Mesodermal cell (in vitro differentiated cells): ENCODE results near the gene TMPRSS4.

ENCODE experiments used
- H3K27ac ChIP-seq: 2 replicates; pipeline ENCODE4 v1.7.0; 2013; ENCODE audit warnings: mild to moderate bottlenecking, low read depth, low read length, moderate library complexity; ENCODE audit not compliant: severe bottlenecking
- H3K36me3 ChIP-seq: 2 replicates; pipeline ENCODE4 v1.7.1; 2013; ENCODE audit warnings: mild to moderate bottlenecking, low read length, moderate library complexity; ENCODE audit not compliant: control insufficient read depth, insufficient read depth
- H3K4me1 ChIP-seq: one replicate; pipeline ENCODE4 v1.7.1; 2013; ENCODE audit warnings: mild to moderate bottlenecking, low read length; ENCODE audit not compliant: insufficient read depth, control insufficient read depth, poor library complexity, severe bottlenecking
- H3K4me3 ChIP-seq: 2 replicates; pipeline ENCODE4 v1.7.0; 2013; ENCODE audit warnings: low read length, control low read depth, mild to moderate bottlenecking; ENCODE audit not compliant: insufficient read depth, poor library complexity, severe bottlenecking; ENCODE audit errors: extremely low read depth
- H3K9me3 ChIP-seq: 2 replicates; pipeline ENCODE4 v1.7.1; 2013; ENCODE audit warnings: mild to moderate bottlenecking, low read length, moderate library complexity; ENCODE audit not compliant: control insufficient read depth
- WGBS, 2 experiments: methylation state at CpG; one replicate each; pipeline ENCODE4 v1.1.5; 2013; ENCODE audit warnings: missing lambda C conversion rate in 2 of 2; ENCODE audit not compliant: insufficient coverage in 2 of 2; 5-methylcytosine and 5-hydroxymethylcytosine counted together

Gene TMPRSS4

DNA sequence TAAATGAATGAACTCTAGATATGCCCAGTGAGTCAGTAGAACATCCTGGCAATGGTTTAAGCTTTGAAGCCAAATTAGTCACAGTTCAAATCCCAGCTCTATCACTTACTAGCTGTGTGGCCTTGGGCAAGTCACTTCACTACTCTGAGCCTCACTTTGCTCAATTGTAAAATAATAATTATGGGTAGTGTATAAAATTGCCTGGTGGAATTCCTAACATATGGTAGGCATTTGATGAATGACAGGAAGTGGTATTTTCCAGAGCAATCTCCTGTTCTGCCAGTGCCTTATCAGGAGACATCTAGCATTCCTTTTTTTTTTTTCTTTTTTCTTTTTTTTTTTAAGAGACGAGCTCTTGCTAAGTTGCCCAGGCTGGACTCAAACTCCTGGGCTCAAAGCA lies 62.7 kb downstream of the TMPRSS4 start:
- Histone ChIP-seq H3K4me3 (no peak overlapping the region), H3K27ac (no peak overlapping the region), H3K9me3 (no peaks in the 10 kb centered on the region), H3K4me1 (peaks cover 4% of the 10 kb centered on the region), H3K36me3 (no peaks in the 10 kb centered on the region)
- 80% methylated on average over 1 of the region's 1 CpG; no CpG with 5 or more reads in 1 of the 2 experiments for WGBS, 2 experiments

DNA sequence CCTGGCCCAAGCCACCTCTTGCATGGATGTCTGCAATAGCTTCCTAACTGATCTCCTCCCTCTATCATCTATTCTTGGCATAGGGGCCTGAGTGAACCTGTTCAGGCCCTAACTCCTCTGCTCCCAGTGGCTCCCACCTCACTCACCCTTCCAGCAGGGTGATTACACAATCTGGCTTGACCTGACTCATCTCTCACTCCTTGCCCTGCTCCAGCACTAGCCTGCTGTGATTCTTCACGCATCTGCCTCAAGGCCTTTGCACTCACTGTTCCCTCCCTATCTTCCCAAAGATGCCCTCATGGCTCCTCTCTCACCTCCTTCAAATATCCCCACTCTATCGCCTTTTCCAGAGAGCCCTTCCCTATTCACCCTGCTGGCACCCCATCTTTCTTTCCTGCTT lies 65.2 kb downstream of the TMPRSS4 start:
- H3K36me3 ChIP-seq, result no peaks in the 10 kb centered on the region
- no peaks in the 10 kb centered on the region for H3K9me3 ChIP-seq
- H3K27ac ChIP-seq, result no peak overlapping the region
- H3K4me1 ChIP-seq, result peaks cover 4% of the 10 kb centered on the region
- no peak overlapping the region for H3K4me3 ChIP-seq
- WGBS, 2 experiments, result 57 to 63% methylated on average over 2 of the region's 2 CpGs

DNA sequence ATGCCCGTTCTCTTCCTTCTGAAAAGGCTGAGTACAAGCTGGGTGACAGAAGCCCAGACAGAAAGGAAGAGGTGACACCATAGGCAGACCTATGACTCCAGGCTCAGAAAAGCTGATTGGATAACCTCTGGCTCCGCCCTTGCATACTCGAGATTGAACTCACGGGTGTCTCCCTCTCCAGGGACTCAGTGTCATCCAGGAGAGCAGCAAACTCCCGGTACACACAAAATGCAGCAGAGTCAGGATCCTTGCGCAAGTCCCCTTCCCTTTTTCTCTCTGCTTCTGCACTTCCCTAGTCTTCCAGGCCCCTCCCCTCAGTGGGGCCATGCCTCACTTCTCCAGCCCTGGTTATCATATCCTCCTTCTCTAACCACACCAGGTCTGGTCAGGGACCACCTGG lies 65.9 kb downstream of the TMPRSS4 start:
- WGBS, 2 experiments, result 47 to 61% methylated on average over 6 of the region's 6 CpGs
- Histone ChIP-seq H3K4me3 (no peak overlapping the region), H3K9me3 (no peaks in the 10 kb centered on the region), H3K27ac (no peak overlapping the region), H3K4me1 (peaks cover 4% of the 10 kb centered on the region), H3K36me3 (no peaks in the 10 kb centered on the region)

DNA sequence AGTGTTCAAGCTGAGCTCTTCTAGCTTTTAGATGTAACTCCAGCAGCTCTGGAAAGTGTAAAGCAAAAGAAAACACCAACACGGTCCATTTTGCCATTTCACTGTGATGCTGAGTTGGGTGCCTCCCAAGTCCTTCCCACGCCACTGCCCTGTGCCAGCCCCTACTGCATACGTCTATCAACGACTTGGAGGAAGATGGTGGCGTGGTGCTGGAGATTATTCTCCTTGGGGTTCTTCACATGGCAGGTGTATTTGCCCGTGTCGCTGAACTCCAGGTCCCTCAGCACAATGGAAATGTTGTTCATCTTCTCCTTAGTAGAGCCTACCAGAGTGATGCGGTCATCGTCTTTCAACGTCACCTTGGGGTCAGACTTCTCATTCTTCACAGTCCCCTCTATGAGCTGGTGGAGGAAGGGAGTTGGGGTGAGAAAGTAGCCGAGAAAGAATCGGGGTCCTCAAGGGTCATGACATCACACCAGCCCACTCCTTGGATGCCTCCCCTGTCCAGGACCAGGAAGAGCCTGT lies 66.8 kb downstream of the TMPRSS4 start:
- Histone ChIP-seq H3K27ac (no peak overlapping the region), H3K9me3 (no peaks in the 10 kb centered on the region), H3K36me3 (no peaks in the 10 kb centered on the region), H3K4me1 (peaks cover 3% of the 10 kb centered on the region), H3K4me3 (no peak overlapping the region)
- WGBS, 2 experiments, result 81 to 82% methylated on average over 7 of the region's 12 CpGs

DNA sequence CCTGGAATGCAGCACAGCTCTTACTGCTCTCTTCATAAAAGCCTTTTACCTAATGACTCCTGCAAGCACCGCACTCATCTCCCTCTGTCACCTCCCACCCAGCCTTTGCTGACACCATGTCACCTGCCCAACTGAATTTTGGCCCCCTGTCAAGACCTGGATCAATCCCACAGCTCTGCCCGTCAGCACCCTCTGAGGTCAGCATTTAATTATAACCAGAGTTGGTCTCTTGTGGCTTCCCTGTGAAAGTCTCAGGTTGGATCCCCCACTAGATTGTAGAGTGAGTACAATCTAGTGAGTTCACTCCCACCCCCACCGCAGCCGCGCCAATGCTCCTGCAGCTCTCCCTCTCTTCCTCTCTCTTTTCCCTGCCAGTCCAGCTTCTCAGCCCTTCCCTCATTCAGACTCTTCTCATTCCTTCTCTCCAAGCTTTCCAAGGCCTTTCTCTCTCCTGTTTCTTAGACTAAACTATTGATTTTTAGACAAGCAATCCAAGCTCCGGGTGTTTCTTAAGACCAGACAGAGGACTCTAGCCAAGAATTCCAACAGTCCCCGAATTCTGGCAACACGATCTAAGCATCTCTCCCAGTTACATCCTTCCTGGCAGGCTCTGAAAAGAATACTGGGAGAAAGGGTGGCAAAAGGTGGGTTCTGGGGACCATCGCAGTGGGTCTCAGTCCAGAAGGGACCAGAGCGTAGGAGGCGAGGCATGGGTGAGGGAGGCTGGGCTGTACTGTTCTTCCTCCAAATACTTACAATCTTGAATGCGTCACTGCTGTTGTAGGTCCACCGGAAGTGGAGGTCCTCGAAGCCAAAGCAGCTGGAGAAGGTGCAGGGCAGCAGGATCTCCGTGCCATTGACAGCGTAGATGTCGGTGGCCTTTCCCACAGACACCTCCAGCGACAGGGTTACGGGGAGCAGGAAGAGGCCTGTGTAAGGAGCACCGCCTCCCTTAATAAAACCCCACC lies 67.7 kb downstream of the TMPRSS4 start:
- H3K27ac ChIP-seq, result no peak overlapping the region
- WGBS, 2 experiments, result 66 to 69% methylated on average over 12 to 15 of the region's 20 CpGs
- H3K4me3 ChIP-seq, result no peak overlapping the region
- H3K4me1 ChIP-seq, result no peaks in the 10 kb centered on the region
- no peaks in the 10 kb centered on the region for H3K36me3 ChIP-seq
- H3K9me3 ChIP-seq, result no peaks in the 10 kb centered on the region

DNA sequence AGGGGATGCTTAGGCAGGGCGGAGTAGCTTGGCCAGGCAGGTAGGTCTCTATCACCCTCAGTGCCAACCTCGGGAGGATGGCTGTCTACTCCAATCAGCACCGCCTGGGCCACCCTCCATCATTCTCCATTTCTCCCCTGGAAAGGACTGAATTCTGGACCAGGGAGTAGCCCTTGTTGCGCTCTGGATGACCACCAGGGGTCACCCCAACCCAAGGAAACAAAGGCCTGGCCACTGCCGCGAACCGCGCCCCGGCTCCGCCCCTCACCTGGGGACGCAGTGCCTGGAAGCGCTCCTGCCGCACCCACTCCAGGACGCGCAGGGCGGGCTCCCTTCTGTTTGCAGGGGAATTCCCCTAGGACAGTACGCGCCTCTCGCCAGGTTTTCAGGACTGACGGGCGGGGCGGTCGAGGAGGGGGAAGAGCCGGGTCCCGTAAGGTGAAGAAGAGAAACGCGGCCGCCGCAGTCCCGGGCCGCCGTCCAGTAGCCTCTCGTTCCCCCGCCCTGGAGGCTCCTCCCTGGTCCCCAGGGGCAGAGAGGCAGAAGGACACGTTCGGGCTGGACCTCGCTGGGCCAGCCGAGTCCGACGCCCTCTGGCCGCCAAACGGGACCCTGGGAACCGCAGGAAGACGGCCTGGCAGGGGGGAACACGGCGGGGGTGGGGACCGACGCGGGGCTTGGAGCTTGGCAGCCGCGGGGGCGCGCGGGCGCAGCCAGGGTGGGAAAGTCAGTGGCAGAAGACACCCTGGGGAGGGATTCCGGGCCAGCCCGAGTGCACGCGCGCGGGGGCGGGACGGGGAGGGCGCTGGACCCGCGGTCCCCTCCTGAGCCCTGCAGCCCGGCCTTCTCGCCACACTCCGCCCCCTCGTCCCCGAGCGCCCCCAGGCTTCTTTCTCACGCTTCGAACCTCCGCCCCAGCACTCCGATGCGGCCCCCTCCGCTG lies 68.7 kb downstream of the TMPRSS4 start:
- H3K27ac ChIP-seq, result no peak overlapping the region
- 0% methylated on average over 24 to 67 of the region's 78 CpGs for WGBS, 2 experiments
- H3K4me1 ChIP-seq, result no peaks in the 10 kb centered on the region
- no peaks in the 10 kb centered on the region for H3K36me3 ChIP-seq
- peak overlapping the region; percentile 55 for H3K4me3 ChIP-seq
- H3K9me3 ChIP-seq, result no peaks in the 10 kb centered on the region

DNA sequence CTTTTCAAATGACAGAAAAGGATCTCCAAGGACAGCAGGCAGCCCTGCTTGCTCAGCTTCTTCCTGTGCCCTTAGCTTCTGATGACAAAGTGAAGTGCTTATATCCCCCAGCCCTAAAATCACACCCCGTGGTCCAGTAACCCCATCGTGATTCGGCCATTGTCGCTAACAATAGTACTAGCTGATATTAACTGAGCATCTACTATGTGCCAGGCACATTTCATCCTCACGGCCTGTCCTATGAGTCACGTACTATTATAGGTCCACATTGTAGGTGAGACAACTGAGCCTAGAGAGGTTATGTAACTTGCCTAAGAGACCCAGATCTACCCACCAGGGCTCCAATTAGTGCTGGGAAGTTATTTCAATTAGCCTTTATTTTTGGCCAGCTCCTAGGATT lies 69.7 kb downstream of the TMPRSS4 start:
- Histone ChIP-seq H3K36me3 (no peaks in the 10 kb centered on the region), H3K27ac (no peak overlapping the region), H3K4me3 (no peak overlapping the region), H3K4me1 (no peaks in the 10 kb centered on the region), H3K9me3 (no peaks in the 10 kb centered on the region)
- WGBS, 2 experiments, result 92 to 96% methylated on average over 4 of the region's 6 CpGs

DNA sequence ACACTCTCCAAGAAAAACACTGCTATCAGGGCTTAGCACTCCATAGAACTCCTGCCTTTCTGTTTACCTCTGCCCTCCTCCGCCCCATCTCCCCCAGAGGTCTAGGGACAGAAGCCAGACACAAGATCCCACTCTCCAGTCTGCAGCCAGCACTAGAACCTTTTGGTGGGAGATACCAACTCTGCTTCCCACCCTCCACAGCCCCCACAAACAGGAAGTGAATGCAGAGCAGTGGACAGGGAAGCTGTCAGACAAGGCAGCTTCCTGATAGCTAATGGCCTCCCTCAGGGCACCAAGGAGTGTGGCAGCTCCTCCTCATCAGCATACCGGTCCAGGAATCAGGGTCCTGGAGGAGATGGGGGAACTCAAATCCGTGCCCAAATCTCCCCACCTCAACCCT lies 70.6 kb downstream of the TMPRSS4 start:
- H3K9me3 ChIP-seq, result no peaks in the 10 kb centered on the region
- H3K27ac ChIP-seq, result no peak overlapping the region
- no peak overlapping the region for H3K4me3 ChIP-seq
- H3K36me3 ChIP-seq, result no peaks in the 10 kb centered on the region
- H3K4me1 ChIP-seq, result no peaks in the 10 kb centered on the region
- WGBS, 2 experiments, result 80% methylated on average over 1 of the region's 3 CpGs; no CpG with 5 or more reads in 1 of the 2 experiments

DNA sequence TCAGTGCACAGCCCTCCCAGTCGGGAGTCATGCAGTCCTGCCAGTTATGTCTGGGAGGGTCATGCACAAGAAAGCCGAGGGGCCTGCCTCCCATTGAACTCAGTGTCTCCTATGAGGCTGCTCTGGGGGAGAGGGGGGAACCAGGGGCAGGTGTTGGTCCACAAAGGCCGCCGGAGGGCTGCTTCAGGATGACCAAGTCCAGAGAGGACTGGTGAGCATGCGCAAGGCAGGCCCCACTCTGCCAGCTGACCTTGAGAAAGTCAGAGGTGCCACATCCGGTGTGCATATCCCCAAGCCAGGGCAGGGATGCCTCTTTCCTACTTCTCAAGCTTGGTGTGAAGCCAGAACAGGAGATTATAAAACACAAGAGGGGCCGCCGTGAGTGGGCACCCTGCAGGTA lies 71.4 kb downstream of the TMPRSS4 start:
- H3K4me3 ChIP-seq, result no peak overlapping the region
- no peaks in the 10 kb centered on the region for H3K9me3 ChIP-seq
- WGBS, 2 experiments, result 78 to 94% methylated on average over 5 to 7 of the region's 8 CpGs
- H3K4me1 ChIP-seq, result no peaks in the 10 kb centered on the region
- H3K27ac ChIP-seq, result no peak overlapping the region
- no peaks in the 10 kb centered on the region for H3K36me3 ChIP-seq

DNA sequence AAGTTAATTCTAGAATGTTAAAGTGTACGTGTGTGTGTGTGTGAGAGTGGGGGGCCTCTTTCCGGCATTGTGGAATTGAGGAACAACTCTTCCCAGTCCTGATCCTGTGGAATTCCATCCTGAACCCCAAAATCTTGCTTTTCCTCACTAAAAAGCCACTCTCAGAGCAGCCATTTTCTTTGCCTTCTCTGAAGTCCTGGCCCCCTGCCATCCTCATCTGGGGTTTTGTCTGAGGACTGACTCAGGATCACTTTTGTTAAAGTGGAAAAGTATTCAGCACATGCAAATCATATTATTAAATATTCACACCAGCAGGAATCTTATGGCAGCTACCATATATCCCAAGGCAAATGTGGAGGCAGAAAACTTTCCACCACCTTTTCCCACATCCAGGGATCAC lies 72.0 kb downstream of the TMPRSS4 start:
- WGBS, 2 experiments, result 100% methylated on average over 1 of the region's 2 CpGs; no CpG with 5 or more reads in 1 of the 2 experiments
- Histone ChIP-seq H3K36me3 (no peaks in the 10 kb centered on the region), H3K27ac (no peak overlapping the region)

More for the DNA sequence above, 72.0 kb downstream of the TMPRSS4 start:
- H3K4me1 ChIP-seq, result no peaks in the 10 kb centered on the region
- H3K9me3 ChIP-seq, result no peaks in the 10 kb centered on the region
- no peak overlapping the region for H3K4me3 ChIP-seq
